HL-60 (cell line): ENCODE measurements around the gene RUNX1.

Experiments used
- DNase-seq, 2 experiments: peaks; one replicate each; pipeline ENCODE4 v3.0.0-alpha.2; 2010 to 2020; ENCODE audit warnings: low read depth in 1 of 2, low spot score in 1 of 2
- H3K27ac ChIP-seq: fragments of 250-450 bp; sonication (Bioruptor Pico); replicated peaks from 2 replicates; pipeline ENCODE4 v1.5.1; 2020; ENCODE audit warnings: mild to moderate bottlenecking, moderate library complexity
- H3K27me3 ChIP-seq: fragments of 250-450 bp; sonication (Bioruptor Pico); 2 replicates; pipeline ENCODE4 v1.5.1; 2021; ENCODE audit warnings: mild to moderate bottlenecking, moderate library complexity; ENCODE audit not compliant: insufficient read depth, poor library complexity, severe bottlenecking
- H3K4me3 ChIP-seq: replicated peaks from 2 replicates; pipeline ENCODE4 v1.5.1; 2011; ENCODE audit warnings: mild to moderate bottlenecking, control low read depth, low read length; ENCODE audit not compliant: insufficient read depth
- GABPA ChIP-seq: IDR thresholded peaks from 2 replicates; pipeline ENCODE4 v1.6.1; 2012; ENCODE audit warnings: low read depth
- POLR2AphosphoS5 ChIP-seq: IDR thresholded peaks from 2 replicates; pipeline ENCODE4 v1.6.1; 2012; ENCODE audit warnings: low read depth
- SPI1 ChIP-seq: IDR thresholded peaks from 2 replicates; pipeline ENCODE4 v1.6.1; 2012; ENCODE audit warnings: low read depth, mild to moderate bottlenecking, borderline replicate concordance
- TF ChIP-seq, protein P1 (sequence below): IDR thresholded peaks from one replicate; pipeline ENCODE4 v1.5.1; 2011; ENCODE audit warnings: low read length, control low read depth, inconsistent platforms; ENCODE audit not compliant: insufficient read depth
- TF ChIP-seq, protein P2 (sequence below): IDR thresholded peaks from 2 replicates; pipeline ENCODE4 v1.6.1; 2012; ENCODE audit warnings: low read depth; ENCODE audit not compliant: insufficient replicate concordance

The RUNX1 gene

DNA sequence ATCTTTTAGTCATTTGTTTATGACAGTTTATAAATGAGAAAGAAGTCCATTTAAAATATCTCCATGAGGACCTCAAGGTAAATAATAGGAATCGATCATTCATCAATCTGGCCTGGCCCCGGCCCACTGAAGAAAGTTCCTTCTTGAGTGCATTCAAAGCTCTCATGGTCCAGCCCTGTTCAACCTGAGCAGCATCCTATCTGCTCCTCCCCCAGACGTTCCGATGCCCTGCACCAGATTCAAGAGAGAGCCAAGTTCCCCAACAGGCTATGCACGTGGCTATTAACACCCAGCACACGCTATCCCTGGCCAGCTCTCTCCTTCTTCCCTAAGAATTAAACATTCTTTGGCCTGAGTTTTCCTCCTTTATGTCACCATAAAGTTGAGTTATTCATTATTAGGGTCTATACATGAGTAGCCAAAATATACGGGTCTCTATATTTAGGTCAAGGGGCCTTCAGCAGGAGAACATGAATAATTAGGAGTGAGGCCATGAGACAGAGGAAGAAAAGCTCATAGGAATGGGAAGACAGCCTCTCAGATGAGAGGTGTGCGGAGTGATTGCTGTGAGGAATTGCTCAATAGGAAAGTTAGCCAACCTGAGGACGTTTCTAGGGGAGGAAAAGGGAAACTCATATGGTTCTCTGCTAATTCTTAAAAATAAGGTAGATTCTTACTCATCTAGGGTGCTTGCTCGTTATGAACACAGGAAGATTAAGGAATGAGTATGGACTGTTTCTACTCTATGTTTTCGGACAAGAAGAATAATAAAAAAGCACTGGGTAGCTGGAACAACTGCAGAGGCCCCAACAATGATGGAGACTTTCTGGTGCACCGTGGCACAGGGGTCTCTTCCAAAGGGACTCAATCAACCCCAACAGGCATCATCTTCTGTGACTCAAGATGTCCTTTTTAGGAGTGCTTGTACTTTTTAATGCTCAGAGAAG is 23.6 kb downstream of the RUNX1 start:
- TF ChIP-seq POLR2AphosphoS5: no peak
- no peak for TF ChIP-seq SPI1
- TF ChIP-seq, protein P1, sequence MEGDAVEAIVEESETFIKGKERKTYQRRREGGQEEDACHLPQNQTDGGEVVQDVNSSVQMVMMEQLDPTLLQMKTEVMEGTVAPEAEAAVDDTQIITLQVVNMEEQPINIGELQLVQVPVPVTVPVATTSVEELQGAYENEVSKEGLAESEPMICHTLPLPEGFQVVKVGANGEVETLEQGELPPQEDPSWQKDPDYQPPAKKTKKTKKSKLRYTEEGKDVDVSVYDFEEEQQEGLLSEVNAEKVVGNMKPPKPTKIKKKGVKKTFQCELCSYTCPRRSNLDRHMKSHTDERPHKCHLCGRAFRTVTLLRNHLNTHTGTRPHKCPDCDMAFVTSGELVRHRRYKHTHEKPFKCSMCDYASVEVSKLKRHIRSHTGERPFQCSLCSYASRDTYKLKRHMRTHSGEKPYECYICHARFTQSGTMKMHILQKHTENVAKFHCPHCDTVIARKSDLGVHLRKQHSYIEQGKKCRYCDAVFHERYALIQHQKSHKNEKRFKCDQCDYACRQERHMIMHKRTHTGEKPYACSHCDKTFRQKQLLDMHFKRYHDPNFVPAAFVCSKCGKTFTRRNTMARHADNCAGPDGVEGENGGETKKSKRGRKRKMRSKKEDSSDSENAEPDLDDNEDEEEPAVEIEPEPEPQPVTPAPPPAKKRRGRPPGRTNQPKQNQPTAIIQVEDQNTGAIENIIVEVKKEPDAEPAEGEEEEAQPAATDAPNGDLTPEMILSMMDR: no peak
- no peak for TF ChIP-seq GABPA
- H3K27me3 ChIP-seq: no peaks in the 10 kb centered on the region
- peak overlapping the region; percentile 90 for H3K27ac ChIP-seq
- no peak overlapping the region for H3K4me3 ChIP-seq
- DNase-seq: peak; percentile 66 to 79

DNA sequence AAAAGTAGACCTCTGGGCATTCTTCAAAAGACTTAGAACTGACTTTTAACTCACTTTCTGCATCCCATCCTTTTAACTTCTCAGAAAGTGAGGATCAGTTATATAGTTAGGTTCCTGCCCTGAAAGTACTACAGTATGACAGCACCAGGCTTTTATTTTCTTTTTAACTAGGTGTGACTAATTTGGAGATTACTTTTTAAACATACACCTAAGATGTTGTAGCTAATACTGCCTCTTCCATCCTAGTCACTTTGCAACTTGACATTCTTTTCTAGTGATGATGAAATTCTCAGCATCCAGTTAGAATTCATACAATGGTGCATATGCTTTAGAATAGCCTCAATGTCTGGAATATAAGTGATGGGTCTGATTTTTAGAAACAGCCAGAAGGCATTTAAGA is 24.6 kb downstream of the RUNX1 start:
- no peak overlapping the region for H3K4me3 ChIP-seq

DNA sequence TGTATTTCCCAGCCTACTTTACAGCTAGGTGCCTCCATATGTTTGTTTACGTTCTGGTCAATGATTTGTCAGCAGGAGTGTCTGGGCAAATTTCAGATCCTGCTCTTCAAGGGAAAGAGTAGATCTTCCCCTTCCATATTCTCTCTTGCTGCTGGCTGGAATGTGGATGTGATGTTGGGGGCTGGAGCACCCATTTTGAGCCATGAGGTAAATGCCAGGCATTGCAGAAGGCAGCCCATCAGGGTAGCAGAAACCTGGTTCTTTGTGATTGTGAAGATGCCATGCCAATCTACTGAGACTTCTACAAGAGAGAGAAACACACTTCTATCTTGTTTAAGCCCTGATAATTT is 25.1 kb downstream of the RUNX1 start:
- DNase-seq: no peak
- Histone ChIP-seq H3K27me3 (no peaks in the 10 kb centered on the region), H3K27ac (peak overlapping the region; percentile 90), H3K4me3 (no peak overlapping the region)
- TF ChIP-seq, protein P2, sequence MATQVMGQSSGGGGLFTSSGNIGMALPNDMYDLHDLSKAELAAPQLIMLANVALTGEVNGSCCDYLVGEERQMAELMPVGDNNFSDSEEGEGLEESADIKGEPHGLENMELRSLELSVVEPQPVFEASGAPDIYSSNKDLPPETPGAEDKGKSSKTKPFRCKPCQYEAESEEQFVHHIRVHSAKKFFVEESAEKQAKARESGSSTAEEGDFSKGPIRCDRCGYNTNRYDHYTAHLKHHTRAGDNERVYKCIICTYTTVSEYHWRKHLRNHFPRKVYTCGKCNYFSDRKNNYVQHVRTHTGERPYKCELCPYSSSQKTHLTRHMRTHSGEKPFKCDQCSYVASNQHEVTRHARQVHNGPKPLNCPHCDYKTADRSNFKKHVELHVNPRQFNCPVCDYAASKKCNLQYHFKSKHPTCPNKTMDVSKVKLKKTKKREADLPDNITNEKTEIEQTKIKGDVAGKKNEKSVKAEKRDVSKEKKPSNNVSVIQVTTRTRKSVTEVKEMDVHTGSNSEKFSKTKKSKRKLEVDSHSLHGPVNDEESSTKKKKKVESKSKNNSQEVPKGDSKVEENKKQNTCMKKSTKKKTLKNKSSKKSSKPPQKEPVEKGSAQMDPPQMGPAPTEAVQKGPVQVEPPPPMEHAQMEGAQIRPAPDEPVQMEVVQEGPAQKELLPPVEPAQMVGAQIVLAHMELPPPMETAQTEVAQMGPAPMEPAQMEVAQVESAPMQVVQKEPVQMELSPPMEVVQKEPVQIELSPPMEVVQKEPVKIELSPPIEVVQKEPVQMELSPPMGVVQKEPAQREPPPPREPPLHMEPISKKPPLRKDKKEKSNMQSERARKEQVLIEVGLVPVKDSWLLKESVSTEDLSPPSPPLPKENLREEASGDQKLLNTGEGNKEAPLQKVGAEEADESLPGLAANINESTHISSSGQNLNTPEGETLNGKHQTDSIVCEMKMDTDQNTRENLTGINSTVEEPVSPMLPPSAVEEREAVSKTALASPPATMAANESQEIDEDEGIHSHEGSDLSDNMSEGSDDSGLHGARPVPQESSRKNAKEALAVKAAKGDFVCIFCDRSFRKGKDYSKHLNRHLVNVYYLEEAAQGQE: no peak
- TF ChIP-seq SPI1 (no peak), GABPA (no peak), POLR2AphosphoS5 (no peak)
- TF ChIP-seq, protein P1: no peak

More for the DNA sequence above, 24.6 kb downstream of the RUNX1 start:
- H3K27me3 ChIP-seq: no peaks in the 10 kb centered on the region
- peak overlapping the region; percentile 90 for H3K27ac ChIP-seq
- TF ChIP-seq GABPA (no peak), POLR2AphosphoS5 (no peak), SPI1 (no peak)
- TF ChIP-seq, protein P2: no peak
- TF ChIP-seq, protein P1: no peak
- no peak for DNase-seq
